Gastroesophageal sphincter (tissue), 4 donors: ENCODE measurements around the gene RAB36. TPM values are rescaled to one million over a fixed set of nuclear protein-coding genes. Genes with fewer than 3 reads are reported as not detected.

Experiments
- ATAC-seq: fragments of 150-250 bp; one replicate; pipeline ENCODE4 v1.9.1; 2016; ENCODE audit warnings: mild to moderate bottlenecking, moderate library complexity
- H3K27ac ChIP-seq, 4 donors: fragments of 200-600 bp; sonication (generic) in 3 of 4; 1 replicate in 3 of 4; 2 replicates in 1 of 4; pipeline ENCODE4 v1.5.1; 2016 to 2019
- H3K27me3 ChIP-seq: fragments of 200-600 bp; sonication (generic); one replicate; pipeline ENCODE4 v1.5.1; 2019
- H3K36me3 ChIP-seq, 2 donors: fragments of 200-600 bp; sonication (generic); one replicate each; pipeline ENCODE4 v1.5.1; 2019; ENCODE audit warnings: control low read depth in 1 of 2
- H3K4me1 ChIP-seq, 3 donors: fragments of 200-600 bp; sonication (generic); 1 replicate in 2 of 3; 2 replicates in 1 of 3; pipeline ENCODE4 v1.5.1; 2016 to 2019; ENCODE audit warnings: control low read depth in 2 of 3
- H3K4me3 ChIP-seq, 2 donors: fragments of 200-600 bp; sonication (generic); one replicate each; pipeline ENCODE4 v1.5.1; 2019; ENCODE audit warnings: mild to moderate bottlenecking in 1 of 2, moderate library complexity in 1 of 2
- H3K9me3 ChIP-seq, 3 donors: fragments of 200-600 bp; sonication (generic); one replicate each; pipeline ENCODE4 v1.5.1; 2017 to 2019; ENCODE audit warnings: control low read depth in 2 of 3
- EP300 ChIP-seq: sonication (generic); formaldehyde crosslinking; IDR thresholded peaks from one replicate; pipeline ENCODE4 v1.6.1; 2017; ENCODE audit warnings: antibody characterized with exemption, mild to moderate bottlenecking
- POLR2A ChIP-seq, 2 donors: fragments of 450-650 bp; IDR thresholded peaks; one replicate each; pipeline ENCODE4 v1.6.1; 2017; ENCODE audit warnings: antibody characterized with exemption in 2 of 2, mild to moderate bottlenecking in 2 of 2, moderate library complexity in 1 of 2
- POLR2AphosphoS5 ChIP-seq: sonication (generic); formaldehyde crosslinking; IDR thresholded peaks from one replicate; pipeline ENCODE4 v1.6.1; 2017; ENCODE audit warnings: antibody characterized with exemption
- WGBS, 2 donors: methylation state at CpG; one replicate each; pipeline ENCODE4 v1.1.5; 2018; ENCODE audit warnings: low coverage in 1 of 2; 5-methylcytosine and 5-hydroxymethylcytosine counted together
- total RNA-seq, 4 donors: library from RNA; depleted of rRNA; stranded (reverse); fragments of >200 nt; gene quantifications; one replicate each; pipeline ENCODE4 v1.1.0, GENCODE V29; 2016
- TF ChIP-seq, protein P1 (sequence below), 4 experiments: fragments of 200-600 bp in 2 of 4; fragments of 450-650 bp in 2 of 4; sonication (generic) in 1 of 4; IDR thresholded peaks; one replicate each; pipeline ENCODE4 v1.5.1; 2017 to 2019; ENCODE audit warnings: antibody characterized with exemption in 4 of 4, mild to moderate bottlenecking in 2 of 4, moderate library complexity in 2 of 4

Gene RAB36
- total RNA-seq, 4 donors from 2014 or later: 3.9 to 12.2 (median 6.7) TPM

- Histone ChIP-seq H3K27ac (no peak overlapping the region), H3K27me3 (no peaks in the 10 kb centered on the region), H3K4me3 (no peak overlapping the region), H3K36me3 (peaks cover 0 to 10% of the 10 kb centered on the region in 2 donors), H3K4me1 (peaks cover 3 to 58% (median 16%) of the 10 kb centered on the region in 3 donors), H3K9me3 (no peaks in the 10 kb centered on the region)
- TF ChIP-seq POLR2A (IDR thresholded peaks at IDR 0.05) (no peak), EP300 (no peak), POLR2AphosphoS5 (no peak)
- TF ChIP-seq, protein P1, sequence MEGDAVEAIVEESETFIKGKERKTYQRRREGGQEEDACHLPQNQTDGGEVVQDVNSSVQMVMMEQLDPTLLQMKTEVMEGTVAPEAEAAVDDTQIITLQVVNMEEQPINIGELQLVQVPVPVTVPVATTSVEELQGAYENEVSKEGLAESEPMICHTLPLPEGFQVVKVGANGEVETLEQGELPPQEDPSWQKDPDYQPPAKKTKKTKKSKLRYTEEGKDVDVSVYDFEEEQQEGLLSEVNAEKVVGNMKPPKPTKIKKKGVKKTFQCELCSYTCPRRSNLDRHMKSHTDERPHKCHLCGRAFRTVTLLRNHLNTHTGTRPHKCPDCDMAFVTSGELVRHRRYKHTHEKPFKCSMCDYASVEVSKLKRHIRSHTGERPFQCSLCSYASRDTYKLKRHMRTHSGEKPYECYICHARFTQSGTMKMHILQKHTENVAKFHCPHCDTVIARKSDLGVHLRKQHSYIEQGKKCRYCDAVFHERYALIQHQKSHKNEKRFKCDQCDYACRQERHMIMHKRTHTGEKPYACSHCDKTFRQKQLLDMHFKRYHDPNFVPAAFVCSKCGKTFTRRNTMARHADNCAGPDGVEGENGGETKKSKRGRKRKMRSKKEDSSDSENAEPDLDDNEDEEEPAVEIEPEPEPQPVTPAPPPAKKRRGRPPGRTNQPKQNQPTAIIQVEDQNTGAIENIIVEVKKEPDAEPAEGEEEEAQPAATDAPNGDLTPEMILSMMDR (IDR thresholded peaks at IDR 0.05): no peak
- 72% methylated on average over 4 of the region's 5 CpGs; no CpG with 5 or more reads in 1 of the 2 donors for WGBS, 2 donors
- no peak for ATAC-seq
These were observed 55.6 kb downstream of the RAB36 start for GRCh38 chr22:23200898-23201297.

- Histone ChIP-seq H3K9me3 (no peaks in the 10 kb centered on the region), H3K4me1 (peaks cover 3 to 61% (median 16%) of the 10 kb centered on the region in 3 donors), H3K27ac (peak overlapping the region in 3 of 4 donors; percentile 10 to 69 (median 68)), H3K27me3 (no peaks in the 10 kb centered on the region), H3K36me3 (peaks cover 0 to 15% of the 10 kb centered on the region in 2 donors), H3K4me3 (no peak overlapping the region)
- no peak for ATAC-seq
- TF ChIP-seq POLR2AphosphoS5 (no peak), EP300 (no peak), POLR2A (IDR thresholded peaks at IDR 0.05) (no peak)
- TF ChIP-seq, protein P1 (IDR thresholded peaks at IDR 0.05): no peak
- whole genome bisulfite sequencing, 2 donors: 93 to 100% methylated on average over 1 to 3 of the region's 4 CpGs
These were observed 57.7 kb downstream of the RAB36 start for GRCh38 chr22:23202812-23203451.

- no peak overlapping the region for H3K4me3 ChIP-seq
These were observed 58.3 kb downstream of the RAB36 start for GRCh38 chr22:23203452-23204124.

DNA sequence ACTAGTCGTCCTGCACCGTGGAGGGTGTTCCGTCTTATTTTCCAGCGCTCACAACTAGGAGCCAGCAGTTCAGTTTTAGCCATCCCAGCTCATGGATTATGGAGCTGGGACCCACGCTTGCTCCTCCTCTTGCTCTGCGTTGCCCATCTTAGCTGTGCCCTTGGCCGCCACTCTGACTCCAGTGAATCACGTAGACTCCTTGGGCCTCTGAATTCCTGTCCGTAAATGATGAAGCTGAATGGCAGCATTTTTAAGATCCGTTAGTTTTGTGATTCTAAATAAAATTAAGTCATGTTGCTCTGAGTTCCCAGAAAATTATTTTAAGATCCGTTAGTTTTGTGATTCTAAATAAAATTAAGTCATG, 58.8 kb downstream of the RAB36 start:
- TF ChIP-seq POLR2AphosphoS5: no peak
- no peak for TF ChIP-seq POLR2A (IDR thresholded peaks at IDR 0.05)
- TF ChIP-seq, protein P1 (IDR thresholded peaks at IDR 0.05): no peak
- no peak for TF ChIP-seq EP300
- Histone ChIP-seq H3K9me3 (no peaks in the 10 kb centered on the region), H3K27ac (peak overlapping the region in 3 of 4 donors; percentile 68 to 71 (median 69)), H3K4me1 (peaks cover 3 to 59% (median 16%) of the 10 kb centered on the region in 3 donors), H3K36me3 (peaks cover 0 to 14% of the 10 kb centered on the region in 2 donors), H3K27me3 (no peaks in the 10 kb centered on the region), H3K4me3 (no peak overlapping the region)
- ATAC-seq: no peak
- 53 to 83% methylated on average over 6 to 11 of the region's 11 CpGs for WGBS, 2 donors

More at GRCh38 chr22:23203452-23204124, 58.3 kb downstream of the RAB36 start:
- WGBS, 2 donors: 44 to 72% methylated on average over 2 of the region's 7 CpGs
- H3K27ac ChIP-seq: peak overlapping the region in 3 of 4 donors; percentile 68 to 71 (median 69)
- no peak for TF ChIP-seq EP300
- TF ChIP-seq, protein P1 (IDR thresholded peaks at IDR 0.05): no peak
- TF ChIP-seq POLR2AphosphoS5: no peak
- no peak for TF ChIP-seq POLR2A (IDR thresholded peaks at IDR 0.05)
- H3K27me3 ChIP-seq: no peaks in the 10 kb centered on the region
- peaks cover 0 to 17% of the 10 kb centered on the region in 2 donors for H3K36me3 ChIP-seq
- H3K9me3 ChIP-seq: no peaks in the 10 kb centered on the region
- ATAC-seq: no peak
- H3K4me1 ChIP-seq: peaks cover 3 to 61% (median 16%) of the 10 kb centered on the region in 3 donors
